Astrocyte (in vitro differentiated cells and primary cell): ENCODE measurements around the gene TOM1L1. TPM values are rescaled to one million over a fixed set of nuclear protein-coding genes. Genes with fewer than 3 reads are reported as not detected.

Experiments used
- DNase-seq: peaks from one replicate; pipeline ENCODE4 v3.0.0-alpha.2; 2010; ENCODE audit warnings: low read depth
- FAIRE-seq: peaks from 2 replicates; lab custom pipeline; 2011; peaks lifted over from hg19 to GRCh38; lab: Jason Lieb, UNC
- H2AFZ ChIP-seq: 2 replicates; pipeline ENCODE4 v1.6.0; 2012; ENCODE audit warnings: low read depth, low read length, inconsistent platforms
- H3K27ac ChIP-seq: 2 replicates; pipeline ENCODE4 v1.5.1; 2011; ENCODE audit warnings: low read depth, low read length, inconsistent platforms
- H3K27me3 ChIP-seq: 2 replicates; pipeline ENCODE4 v1.6.0; 2011; ENCODE audit warnings: low read length, inconsistent platforms; ENCODE audit not compliant: insufficient read depth
- H3K36me3 ChIP-seq: 2 replicates; pipeline ENCODE4 v1.5.1; 2011; ENCODE audit warnings: low read length, inconsistent platforms; ENCODE audit not compliant: insufficient read depth
- H3K4me1 ChIP-seq: 2 replicates; pipeline ENCODE4 v1.5.1; 2011; ENCODE audit warnings: low read length, inconsistent platforms; ENCODE audit not compliant: insufficient read depth
- H3K4me2 ChIP-seq: 2 replicates; pipeline ENCODE4 v1.6.0; 2012; ENCODE audit warnings: low read length, inconsistent platforms
- H3K4me3 ChIP-seq: 2 replicates; pipeline ENCODE4 v1.5.1; 2011; ENCODE audit warnings: low read depth, mild to moderate bottlenecking, low read length, inconsistent platforms; ENCODE audit not compliant: insufficient read depth
- H3K79me2 ChIP-seq: 2 replicates; pipeline ENCODE4 v1.6.0; 2012; ENCODE audit warnings: mild to moderate bottlenecking, low read length, inconsistent platforms; ENCODE audit not compliant: insufficient read depth
- H3K9ac ChIP-seq: 2 replicates; pipeline ENCODE4 v1.6.0; 2012; ENCODE audit warnings: mild to moderate bottlenecking, low read length, inconsistent platforms
- H3K9me3 ChIP-seq: 2 replicates; pipeline ENCODE4 v1.5.1; 2012; ENCODE audit warnings: low read depth, mild to moderate bottlenecking, low read length, inconsistent platforms; ENCODE audit not compliant: insufficient read depth
- H4K20me1 ChIP-seq: 2 replicates; pipeline ENCODE4 v1.6.0; 2012; ENCODE audit warnings: low read length, inconsistent platforms; ENCODE audit not compliant: insufficient read depth
- H3K27ac Mint-ChIP-seq: one replicate; pipeline ENCODE4 v1.8.0; 2021; ENCODE audit warnings: mild to moderate bottlenecking, mixed read lengths; ENCODE audit not compliant: unreplicated experiment
- H3K27me3 Mint-ChIP-seq: one replicate; pipeline ENCODE4 v1.8.0; 2021; ENCODE audit warnings: low read depth, mixed read lengths; ENCODE audit not compliant: unreplicated experiment
- H3K36me3 Mint-ChIP-seq: one replicate; pipeline ENCODE4 v1.8.0; 2021; ENCODE audit warnings: low read depth, mixed read lengths; ENCODE audit not compliant: unreplicated experiment
- H3K4me1 Mint-ChIP-seq: one replicate; pipeline ENCODE4 v1.8.0; 2021; ENCODE audit warnings: low read depth, mixed read lengths; ENCODE audit not compliant: unreplicated experiment
- H3K4me3 Mint-ChIP-seq: one replicate; pipeline ENCODE4 v1.8.0; 2021; ENCODE audit warnings: mild to moderate bottlenecking, moderate library complexity, mixed read lengths; ENCODE audit not compliant: unreplicated experiment
- H3K9me3 Mint-ChIP-seq: one replicate; pipeline ENCODE4 v1.8.0; 2021; ENCODE audit warnings: mild to moderate bottlenecking, mixed read lengths; ENCODE audit not compliant: unreplicated experiment
- EZH2 ChIP-seq: IDR thresholded peaks from 2 replicates; pipeline ENCODE4 v1.6.1; 2012; ENCODE audit warnings: mild to moderate bottlenecking, low read length, inconsistent platforms; ENCODE audit not compliant: insufficient read depth
- total RNA-seq: library from RNA; stranded (reverse); gene quantifications from 2 replicates; pipeline ENCODE4 v1.2.1, GENCODE V29; 2021
- TF ChIP-seq, protein P1 (sequence below): IDR thresholded peaks from 2 replicates; pipeline ENCODE4 v1.5.1; 2011; ENCODE audit warnings: low read depth, mild to moderate bottlenecking, inconsistent platforms, low read length, moderate library complexity; ENCODE audit not compliant: insufficient read depth

TOM1L1 gene
- total RNA-seq, 1 donor from 2014 or later = 27.1 TPM

- H2AFZ ChIP-seq = no peak overlapping the region
- H3K36me3 Mint-ChIP-seq = no peaks in the 10 kb centered on the region
- TF ChIP-seq, protein P1, sequence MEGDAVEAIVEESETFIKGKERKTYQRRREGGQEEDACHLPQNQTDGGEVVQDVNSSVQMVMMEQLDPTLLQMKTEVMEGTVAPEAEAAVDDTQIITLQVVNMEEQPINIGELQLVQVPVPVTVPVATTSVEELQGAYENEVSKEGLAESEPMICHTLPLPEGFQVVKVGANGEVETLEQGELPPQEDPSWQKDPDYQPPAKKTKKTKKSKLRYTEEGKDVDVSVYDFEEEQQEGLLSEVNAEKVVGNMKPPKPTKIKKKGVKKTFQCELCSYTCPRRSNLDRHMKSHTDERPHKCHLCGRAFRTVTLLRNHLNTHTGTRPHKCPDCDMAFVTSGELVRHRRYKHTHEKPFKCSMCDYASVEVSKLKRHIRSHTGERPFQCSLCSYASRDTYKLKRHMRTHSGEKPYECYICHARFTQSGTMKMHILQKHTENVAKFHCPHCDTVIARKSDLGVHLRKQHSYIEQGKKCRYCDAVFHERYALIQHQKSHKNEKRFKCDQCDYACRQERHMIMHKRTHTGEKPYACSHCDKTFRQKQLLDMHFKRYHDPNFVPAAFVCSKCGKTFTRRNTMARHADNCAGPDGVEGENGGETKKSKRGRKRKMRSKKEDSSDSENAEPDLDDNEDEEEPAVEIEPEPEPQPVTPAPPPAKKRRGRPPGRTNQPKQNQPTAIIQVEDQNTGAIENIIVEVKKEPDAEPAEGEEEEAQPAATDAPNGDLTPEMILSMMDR = no peak
- TF ChIP-seq EZH2 = no peak
- H3K9ac ChIP-seq = no peak overlapping the region
- no peaks in the 10 kb centered on the region for H3K27me3 ChIP-seq
- no peak for FAIRE-seq
- no peak overlapping the region for H3K4me2 ChIP-seq
- no peaks in the 10 kb centered on the region for H3K4me1 ChIP-seq
- H3K4me3 Mint-ChIP-seq = no peak overlapping the region
- no peak overlapping the region for H3K27ac Mint-ChIP-seq
- no peaks in the 10 kb centered on the region for H3K27me3 Mint-ChIP-seq
- H4K20me1 ChIP-seq = no peaks in the 10 kb centered on the region
- no peaks in the 10 kb centered on the region for H3K79me2 ChIP-seq
- no peaks in the 10 kb centered on the region for H3K36me3 ChIP-seq
- H3K4me1 Mint-ChIP-seq = no peaks in the 10 kb centered on the region
- H3K9me3 Mint-ChIP-seq = no peaks in the 10 kb centered on the region
- H3K9me3 ChIP-seq = no peaks in the 10 kb centered on the region
- no peak for DNase-seq
- H3K27ac ChIP-seq = no peak overlapping the region
- no peak overlapping the region for H3K4me3 ChIP-seq
Observed at GRCh38 chr17:54883939-54884338, 16.7 kb upstream of the TOM1L1 start.

DNA sequence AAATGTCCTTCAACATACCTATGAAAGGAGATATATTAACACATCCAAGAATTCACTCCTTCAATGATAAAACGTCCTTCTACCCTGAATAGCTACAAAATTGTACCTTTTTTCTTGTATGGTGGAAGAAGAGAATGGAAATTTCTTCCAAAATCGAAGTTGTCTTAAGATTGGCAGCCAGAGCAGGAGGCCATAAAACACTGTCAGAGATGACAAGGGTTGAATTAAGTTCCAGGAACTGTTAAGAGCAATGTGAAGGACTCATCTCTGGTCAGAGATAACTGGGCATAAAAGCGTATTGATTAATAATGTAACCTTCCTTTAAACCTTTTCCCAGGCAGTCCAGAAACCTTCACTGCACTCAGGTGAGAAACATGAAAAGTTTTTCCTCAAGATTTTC is 12.9 kb upstream of the TOM1L1 start:
- Mint-ChIP-seq H3K4me1 (peaks cover 3% of the 10 kb centered on the region), H3K9me3 (no peaks in the 10 kb centered on the region), H3K27ac (no peak overlapping the region), H3K36me3 (no peaks in the 10 kb centered on the region), H3K4me3 (no peak overlapping the region), H3K27me3 (no peaks in the 10 kb centered on the region)
- no peak overlapping the region for H3K9ac ChIP-seq
- TF ChIP-seq, protein P1 = no peak
- TF ChIP-seq EZH2 = no peak
- no peaks in the 10 kb centered on the region for H4K20me1 ChIP-seq
- no peak overlapping the region for H3K4me3 ChIP-seq
- DNase-seq = no peak
- H3K4me2 ChIP-seq = no peak overlapping the region
- H3K36me3 ChIP-seq = no peaks in the 10 kb centered on the region
- no peak overlapping the region for H3K27ac ChIP-seq
- H2AFZ ChIP-seq = no peak overlapping the region
- H3K9me3 ChIP-seq = no peaks in the 10 kb centered on the region
- no peaks in the 10 kb centered on the region for H3K4me1 ChIP-seq
- H3K79me2 ChIP-seq = no peaks in the 10 kb centered on the region
- FAIRE-seq = no peak
- H3K27me3 ChIP-seq = no peaks in the 10 kb centered on the region

GRCh38 chr17:54888254-54888653 is 12.4 kb upstream of the TOM1L1 start:
- H3K9ac ChIP-seq = no peak overlapping the region
- Mint-ChIP-seq H3K36me3 (no peaks in the 10 kb centered on the region), H3K9me3 (no peaks in the 10 kb centered on the region), H3K27ac (no peak overlapping the region), H3K4me1 (peaks cover 3% of the 10 kb centered on the region), H3K4me3 (no peak overlapping the region), H3K27me3 (no peaks in the 10 kb centered on the region)
- FAIRE-seq (no peak), DNase-seq (no peak)
- TF ChIP-seq, protein P1 = no peak
- TF ChIP-seq EZH2 = no peak
- H2AFZ ChIP-seq = no peak overlapping the region
- H3K4me3 ChIP-seq = no peak overlapping the region
- no peak overlapping the region for H3K4me2 ChIP-seq
- no peaks in the 10 kb centered on the region for H3K4me1 ChIP-seq
- H3K9me3 ChIP-seq = no peaks in the 10 kb centered on the region
- no peak overlapping the region for H3K27ac ChIP-seq
- no peaks in the 10 kb centered on the region for H3K79me2 ChIP-seq
- no peaks in the 10 kb centered on the region for H4K20me1 ChIP-seq
- no peaks in the 10 kb centered on the region for H3K36me3 ChIP-seq
- H3K27me3 ChIP-seq = no peaks in the 10 kb centered on the region
